Tibial nerve (tissue), 4 donors: ENCODE measurements around the gene DENND1A.

Experiments
- CTCF ChIP-seq, 5 experiments: fragments of 200-600 bp in 3 of 5; fragments of 450-650 bp in 2 of 5; sonication (generic) in 3 of 5; IDR thresholded peaks; one replicate each; pipeline ENCODE4 v1.5.1; 2016 to 2019; ENCODE audit warnings: antibody characterized with exemption in 5 of 5, mild to moderate bottlenecking in 3 of 5, moderate library complexity in 2 of 5
- EP300 ChIP-seq, 2 donors: sonication (generic); formaldehyde crosslinking; IDR thresholded peaks; one replicate each; pipeline ENCODE4 v1.6.1; 2017; ENCODE audit warnings: antibody characterized with exemption in 2 of 2, mild to moderate bottlenecking in 1 of 2
- POLR2A ChIP-seq, 2 donors: fragments of 450-650 bp; IDR thresholded peaks; one replicate each; pipeline ENCODE4 v1.6.1; 2017; ENCODE audit warnings: antibody characterized with exemption in 2 of 2, mild to moderate bottlenecking in 2 of 2, moderate library complexity in 2 of 2

DNA sequence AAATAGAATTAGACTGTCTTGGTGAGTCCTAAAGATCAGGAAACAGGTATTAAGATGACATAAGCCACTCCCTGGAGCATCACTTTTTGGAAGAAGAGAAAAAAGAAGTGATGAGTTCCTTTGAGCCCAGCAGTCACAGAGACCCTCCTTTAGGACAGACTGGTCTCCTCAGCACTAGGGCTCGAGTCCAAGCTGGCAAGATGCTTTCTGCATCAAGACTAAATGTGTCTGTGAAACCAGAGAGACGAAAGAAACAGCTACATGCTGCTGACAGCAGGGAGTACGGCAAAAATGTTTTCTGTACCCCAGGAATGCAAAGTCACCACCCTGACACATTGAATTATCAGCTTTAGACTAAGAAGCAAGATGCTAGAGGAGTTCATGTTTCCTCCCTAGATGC is 389.5 kb downstream of the DENND1A start:
- TF ChIP-seq CTCF (IDR thresholded peaks at IDR 0.05) = no peak
- no peak for TF ChIP-seq EP300 (IDR thresholded peaks at IDR 0.05)
- no peak for TF ChIP-seq POLR2A (IDR thresholded peaks at IDR 0.05)
